Mesothelial cell of epicardium (in vitro differentiated cells): ENCODE data around the gene DRC3. TPM values are rescaled to one million over a fixed set of nuclear protein-coding genes. Genes with fewer than 3 reads are reported as not detected.

Experiments used
- DNase-seq, 2 experiments: peaks; one replicate each; pipeline ENCODE4 v3.0.0; 2021; ENCODE audit warnings: low spot score in 2 of 2; ENCODE audit not compliant: unreplicated experiment in 2 of 2
- H3K27ac Mint-ChIP-seq: 2 replicates; pipeline ENCODE4 v1.8.0; 2021; ENCODE audit warnings: mixed read lengths
- H3K27me3 Mint-ChIP-seq: 2 replicates; pipeline ENCODE4 v1.8.0; 2021; ENCODE audit warnings: low read depth, mixed read lengths
- H3K36me3 Mint-ChIP-seq: 2 replicates; pipeline ENCODE4 v1.8.0; 2021; ENCODE audit warnings: mixed read lengths
- H3K4me1 Mint-ChIP-seq: 2 replicates; pipeline ENCODE4 v1.8.0; 2021; ENCODE audit warnings: mixed read lengths
- H3K4me3 Mint-ChIP-seq: 2 replicates; pipeline ENCODE4 v1.8.0; 2021; ENCODE audit warnings: mild to moderate bottlenecking, moderate library complexity, mixed read lengths
- H3K9me3 Mint-ChIP-seq: 2 replicates; pipeline ENCODE4 v1.8.0; 2021; ENCODE audit warnings: mixed read lengths
- total RNA-seq: library from RNA; stranded (reverse); gene quantifications from 3 replicates; pipeline ENCODE4 v1.2.1, GENCODE V29; 2021
- TF ChIP-seq, protein P1 (sequence below): fragments of 200-600 bp; sonication (generic); IDR thresholded peaks from one replicate; pipeline ENCODE4 v1.5.0; 2021; ENCODE audit warnings: antibody characterized with exemption; ENCODE audit not compliant: unreplicated experiment

The DRC3 gene
- total RNA-seq, 1 donor from 2014 or later = 3.2 TPM

DNA sequence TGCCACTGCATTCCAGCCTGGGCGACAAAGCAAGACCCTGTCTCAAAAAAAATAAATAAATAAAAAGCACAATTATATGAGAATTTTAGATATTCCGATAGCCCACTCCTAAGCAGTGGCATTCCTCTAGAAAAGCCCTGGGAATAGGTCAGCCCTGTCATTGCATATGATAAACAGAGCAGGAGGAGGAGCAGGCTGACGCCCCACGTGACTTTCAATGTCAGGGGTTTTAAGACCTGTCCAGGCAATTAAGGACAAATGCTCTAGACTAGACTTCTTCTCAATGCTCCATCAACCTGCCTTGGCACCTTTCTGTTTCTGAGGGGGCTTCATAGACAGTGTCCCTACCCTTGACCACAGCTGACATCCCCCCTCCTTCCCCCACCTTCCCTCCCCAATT is 8.0 kb upstream of the DRC3 start:
- Mint-ChIP-seq H3K9me3 (no peaks in the 10 kb centered on the region), H3K36me3 (peaks cover 10% of the 10 kb centered on the region), H3K27ac (peak overlapping the region; percentile 66), H3K4me1 (peaks cover 64% of the 10 kb centered on the region), H3K27me3 (no peaks in the 10 kb centered on the region), H3K4me3 (no peak overlapping the region)
- no peak for DNase-seq
- TF ChIP-seq, protein P1, sequence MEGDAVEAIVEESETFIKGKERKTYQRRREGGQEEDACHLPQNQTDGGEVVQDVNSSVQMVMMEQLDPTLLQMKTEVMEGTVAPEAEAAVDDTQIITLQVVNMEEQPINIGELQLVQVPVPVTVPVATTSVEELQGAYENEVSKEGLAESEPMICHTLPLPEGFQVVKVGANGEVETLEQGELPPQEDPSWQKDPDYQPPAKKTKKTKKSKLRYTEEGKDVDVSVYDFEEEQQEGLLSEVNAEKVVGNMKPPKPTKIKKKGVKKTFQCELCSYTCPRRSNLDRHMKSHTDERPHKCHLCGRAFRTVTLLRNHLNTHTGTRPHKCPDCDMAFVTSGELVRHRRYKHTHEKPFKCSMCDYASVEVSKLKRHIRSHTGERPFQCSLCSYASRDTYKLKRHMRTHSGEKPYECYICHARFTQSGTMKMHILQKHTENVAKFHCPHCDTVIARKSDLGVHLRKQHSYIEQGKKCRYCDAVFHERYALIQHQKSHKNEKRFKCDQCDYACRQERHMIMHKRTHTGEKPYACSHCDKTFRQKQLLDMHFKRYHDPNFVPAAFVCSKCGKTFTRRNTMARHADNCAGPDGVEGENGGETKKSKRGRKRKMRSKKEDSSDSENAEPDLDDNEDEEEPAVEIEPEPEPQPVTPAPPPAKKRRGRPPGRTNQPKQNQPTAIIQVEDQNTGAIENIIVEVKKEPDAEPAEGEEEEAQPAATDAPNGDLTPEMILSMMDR = no peak

DNA sequence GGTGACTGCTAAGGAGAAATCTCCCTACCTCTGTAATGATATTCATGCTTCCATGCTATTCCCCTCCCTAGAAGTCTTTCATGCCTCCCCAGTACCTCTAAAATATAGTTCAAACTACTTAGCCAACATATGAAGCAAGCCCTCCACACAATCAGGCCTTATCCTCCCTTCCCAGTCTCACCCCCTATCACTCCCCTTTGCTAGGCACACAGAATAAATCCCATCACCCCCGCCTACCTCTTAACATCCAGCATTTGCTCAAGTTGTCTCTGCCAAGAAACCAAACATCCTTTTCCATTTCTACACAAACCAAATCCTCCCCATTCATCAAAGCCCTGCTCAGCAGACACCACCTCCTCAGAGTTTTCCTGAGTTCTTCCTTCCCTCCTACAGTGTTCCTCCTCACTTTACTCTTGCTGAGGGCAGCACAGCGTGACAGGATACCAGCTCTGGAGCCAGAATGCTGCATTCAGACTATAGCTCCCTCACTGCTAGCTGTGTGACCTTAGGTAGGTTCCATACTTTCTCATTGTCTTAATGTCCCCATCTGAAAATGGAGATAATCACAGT is 7.4 kb upstream of the DRC3 start:
- peaks cover 10% of the 10 kb centered on the region for H3K36me3 Mint-ChIP-seq
- H3K27me3 Mint-ChIP-seq = no peaks in the 10 kb centered on the region
- peaks cover 62% of the 10 kb centered on the region for H3K4me1 Mint-ChIP-seq
- H3K27ac Mint-ChIP-seq = peak overlapping the region; percentile 66
- TF ChIP-seq, protein P1 = no peak
- H3K4me3 Mint-ChIP-seq = no peak overlapping the region
- DNase-seq = no peak
- no peaks in the 10 kb centered on the region for H3K9me3 Mint-ChIP-seq

DNA sequence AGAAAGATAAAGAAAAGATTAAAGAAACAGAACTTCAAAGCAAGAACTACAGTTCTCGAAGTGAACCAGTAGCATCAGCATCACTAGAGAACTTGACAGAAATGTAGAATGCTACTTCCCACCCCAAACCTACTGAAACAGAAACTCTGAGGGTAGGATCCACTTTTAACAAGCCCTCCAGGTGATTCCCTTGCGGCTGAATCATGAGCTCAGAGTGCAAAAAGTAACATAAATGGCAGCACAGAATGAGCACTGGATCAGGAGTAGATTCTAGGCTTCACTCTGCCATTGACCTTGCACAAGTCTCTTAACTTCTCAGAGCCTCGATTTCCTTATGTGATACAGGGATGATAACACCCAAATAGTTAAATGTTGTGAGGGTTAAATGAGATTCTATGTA is 6.3 kb upstream of the DRC3 start:
- H3K36me3 Mint-ChIP-seq = peaks cover 5% of the 10 kb centered on the region
- TF ChIP-seq, protein P1 = no peak
- H3K4me1 Mint-ChIP-seq = peaks cover 64% of the 10 kb centered on the region
- no peak overlapping the region for H3K4me3 Mint-ChIP-seq
- DNase-seq = no peak
- no peaks in the 10 kb centered on the region for H3K27me3 Mint-ChIP-seq
- peak overlapping the region; percentile 67 for H3K27ac Mint-ChIP-seq
- no peaks in the 10 kb centered on the region for H3K9me3 Mint-ChIP-seq

DNA sequence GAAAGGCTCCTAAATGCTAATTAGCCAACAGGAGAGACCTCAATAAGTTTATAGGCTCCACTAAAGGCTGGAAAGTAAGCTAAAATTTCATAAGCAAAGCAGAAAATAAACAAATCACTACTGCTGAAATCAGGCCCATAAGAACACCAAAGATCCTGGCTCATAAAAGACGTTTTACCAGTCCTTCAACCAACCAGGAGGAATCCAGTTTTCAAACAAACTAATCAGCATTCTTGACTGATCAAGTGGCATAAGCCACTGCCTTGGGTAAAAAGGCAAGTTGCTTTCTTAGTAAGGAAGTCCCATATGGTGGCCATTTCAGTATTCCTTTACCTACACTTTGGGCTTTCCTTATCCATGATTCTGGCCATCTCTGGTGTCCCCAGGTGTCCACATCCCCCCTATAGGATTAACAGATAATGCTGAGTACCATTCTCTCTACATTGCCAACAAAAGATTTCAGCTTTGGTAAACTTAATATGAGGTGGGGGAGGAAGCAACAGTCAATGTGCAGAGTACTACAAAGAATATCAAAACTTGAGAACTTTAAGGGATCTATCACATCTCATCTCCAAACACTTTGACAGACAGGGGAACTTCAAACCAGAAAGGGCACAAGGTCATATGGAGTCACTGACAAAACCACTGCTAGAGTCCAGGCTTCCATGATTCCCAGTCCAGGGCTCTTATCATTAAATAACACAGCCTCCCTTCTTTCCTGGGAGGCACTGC is 1.8 kb upstream of the DRC3 start:
- Mint-ChIP-seq H3K9me3 (no peaks in the 10 kb centered on the region), H3K4me3 (peak overlapping the region; percentile 93), H3K27me3 (no peaks in the 10 kb centered on the region), H3K36me3 (no peaks in the 10 kb centered on the region), H3K4me1 (peaks cover 50% of the 10 kb centered on the region), H3K27ac (peak overlapping the region; percentile 72)
- TF ChIP-seq, protein P1 = no peak
- DNase-seq = no peak

DNA sequence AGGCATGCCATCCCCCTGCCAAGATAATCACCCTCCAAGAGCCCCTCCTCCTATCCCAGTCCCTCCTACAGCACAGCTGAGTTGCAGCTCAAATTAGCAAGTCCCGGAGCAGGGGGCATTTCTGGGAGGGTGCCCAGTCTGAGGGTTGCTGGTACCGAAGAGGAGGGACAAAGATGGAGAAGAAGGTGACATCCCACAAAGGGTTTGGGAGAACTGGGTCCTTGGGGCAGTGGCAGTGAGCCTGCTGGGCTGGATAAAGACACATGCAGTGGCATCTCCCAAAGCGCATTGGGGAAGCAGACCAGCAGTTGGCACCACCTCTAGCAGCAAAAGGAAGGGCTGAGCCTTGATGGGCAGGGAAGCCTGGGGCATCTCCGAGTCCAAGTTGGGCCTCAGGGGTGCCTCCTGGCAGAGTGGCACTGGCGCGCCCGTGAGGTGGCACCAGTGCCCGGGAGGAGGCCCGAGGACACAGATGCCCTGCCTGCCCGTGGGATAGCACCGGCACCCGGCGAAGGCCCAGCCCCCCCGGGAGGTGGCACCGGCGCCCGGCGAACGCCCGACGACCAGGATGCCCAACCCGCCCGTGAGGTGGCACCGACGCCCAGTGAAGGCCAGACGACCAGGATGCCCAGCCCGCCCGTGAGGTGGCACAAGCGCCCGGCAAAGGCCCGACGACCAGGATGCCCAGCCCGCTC is 1.1 kb upstream of the DRC3 start:
- no peak for DNase-seq
- Mint-ChIP-seq H3K9me3 (no peaks in the 10 kb centered on the region), H3K4me3 (peak overlapping the region; percentile 93), H3K36me3 (no peaks in the 10 kb centered on the region), H3K4me1 (peaks cover 47% of the 10 kb centered on the region), H3K27me3 (no peaks in the 10 kb centered on the region), H3K27ac (peak overlapping the region; percentile 72)
- TF ChIP-seq, protein P1 = no peak
